ENCODE data around the gene HNRNPA0. TPM values are rescaled to one million over a fixed set of nuclear protein-coding genes. Genes with fewer than 3 reads are reported as not detected.

Gene HNRNPA0
- total and polyA plus RNA-seq, 2 experiments from 2014 or later, result 15.1 to 39.9 TPM

DNA sequence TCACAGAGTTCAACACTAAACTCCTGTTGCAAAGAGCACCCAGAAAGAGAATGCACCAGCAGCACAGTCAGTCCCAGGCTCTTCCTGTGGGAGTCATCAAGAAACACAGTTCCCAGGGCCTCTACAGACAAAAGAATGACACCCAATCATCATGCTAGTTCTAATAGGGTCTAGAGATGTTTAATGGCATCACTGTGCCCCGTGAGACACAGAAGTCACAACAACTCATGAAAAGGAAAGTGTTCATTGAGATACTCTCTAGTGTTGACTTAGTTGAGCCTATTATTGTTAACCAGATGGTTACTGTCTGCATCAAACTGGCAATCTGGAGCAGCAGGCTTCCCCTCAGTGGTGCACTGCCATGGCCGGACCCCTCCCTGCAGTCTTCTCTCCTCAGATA lies 19.8 kb downstream of the HNRNPA0 start:
- Histone ChIP-seq H3K36me3 (ENCODE audit: insufficient read depth) (no peaks in the 10 kb centered on the region), H3F3A (replicated peaks; ENCODE audit: low read depth) (no peaks in the 10 kb centered on the region), H3K27me3 (ENCODE audit: insufficient read depth) (no peaks in the 10 kb centered on the region), H3K4me2 (peak overlapping the region; percentile 85), H3K4me3 (peak overlapping the region; percentile 67), H3K9me2 (ENCODE audit: insufficient read depth) (no peaks in the 10 kb centered on the region), H3K4me1 (ENCODE audit: insufficient read depth) (peaks cover 17% of the 10 kb centered on the region), H3K27ac (ENCODE audit: low read depth) (no peak overlapping the region), H4K20me1 (replicated peaks; ENCODE audit: insufficient read depth) (no peaks in the 10 kb centered on the region), H3K79me2 (replicated peaks; ENCODE audit: insufficient read depth) (peaks cover 53% of the 10 kb centered on the region), H2AFZ (no peak overlapping the region)
- DNase-seq (ENCODE audit: low spot score), result peak; percentile 27
- Mint-ChIP-seq H3K4me3 (no peak overlapping the region), H3K9me3 (peaks cover 6% of the 10 kb centered on the region), H3K27me3 (ENCODE audit: insufficient read depth, low read depth, poor library complexity) (peaks cover 2% of the 10 kb centered on the region), H3K4me1 (peaks cover 21% of the 10 kb centered on the region; the same call in 2 of the 3 replicates), H3K27ac (no peak overlapping the region), H3K36me3 (ENCODE audit: low read depth) (no peaks in the 10 kb centered on the region)
- ATAC-seq, result peak; percentile 5; the same call in 2 of the 3 replicates
- no peak for TF ChIP-seq ZNF331 (CRISPR knock-in tag; IDR thresholded peaks at IDR 0.05; ENCODE audit: low read depth)
- TF ChIP-seq, protein P1, sequence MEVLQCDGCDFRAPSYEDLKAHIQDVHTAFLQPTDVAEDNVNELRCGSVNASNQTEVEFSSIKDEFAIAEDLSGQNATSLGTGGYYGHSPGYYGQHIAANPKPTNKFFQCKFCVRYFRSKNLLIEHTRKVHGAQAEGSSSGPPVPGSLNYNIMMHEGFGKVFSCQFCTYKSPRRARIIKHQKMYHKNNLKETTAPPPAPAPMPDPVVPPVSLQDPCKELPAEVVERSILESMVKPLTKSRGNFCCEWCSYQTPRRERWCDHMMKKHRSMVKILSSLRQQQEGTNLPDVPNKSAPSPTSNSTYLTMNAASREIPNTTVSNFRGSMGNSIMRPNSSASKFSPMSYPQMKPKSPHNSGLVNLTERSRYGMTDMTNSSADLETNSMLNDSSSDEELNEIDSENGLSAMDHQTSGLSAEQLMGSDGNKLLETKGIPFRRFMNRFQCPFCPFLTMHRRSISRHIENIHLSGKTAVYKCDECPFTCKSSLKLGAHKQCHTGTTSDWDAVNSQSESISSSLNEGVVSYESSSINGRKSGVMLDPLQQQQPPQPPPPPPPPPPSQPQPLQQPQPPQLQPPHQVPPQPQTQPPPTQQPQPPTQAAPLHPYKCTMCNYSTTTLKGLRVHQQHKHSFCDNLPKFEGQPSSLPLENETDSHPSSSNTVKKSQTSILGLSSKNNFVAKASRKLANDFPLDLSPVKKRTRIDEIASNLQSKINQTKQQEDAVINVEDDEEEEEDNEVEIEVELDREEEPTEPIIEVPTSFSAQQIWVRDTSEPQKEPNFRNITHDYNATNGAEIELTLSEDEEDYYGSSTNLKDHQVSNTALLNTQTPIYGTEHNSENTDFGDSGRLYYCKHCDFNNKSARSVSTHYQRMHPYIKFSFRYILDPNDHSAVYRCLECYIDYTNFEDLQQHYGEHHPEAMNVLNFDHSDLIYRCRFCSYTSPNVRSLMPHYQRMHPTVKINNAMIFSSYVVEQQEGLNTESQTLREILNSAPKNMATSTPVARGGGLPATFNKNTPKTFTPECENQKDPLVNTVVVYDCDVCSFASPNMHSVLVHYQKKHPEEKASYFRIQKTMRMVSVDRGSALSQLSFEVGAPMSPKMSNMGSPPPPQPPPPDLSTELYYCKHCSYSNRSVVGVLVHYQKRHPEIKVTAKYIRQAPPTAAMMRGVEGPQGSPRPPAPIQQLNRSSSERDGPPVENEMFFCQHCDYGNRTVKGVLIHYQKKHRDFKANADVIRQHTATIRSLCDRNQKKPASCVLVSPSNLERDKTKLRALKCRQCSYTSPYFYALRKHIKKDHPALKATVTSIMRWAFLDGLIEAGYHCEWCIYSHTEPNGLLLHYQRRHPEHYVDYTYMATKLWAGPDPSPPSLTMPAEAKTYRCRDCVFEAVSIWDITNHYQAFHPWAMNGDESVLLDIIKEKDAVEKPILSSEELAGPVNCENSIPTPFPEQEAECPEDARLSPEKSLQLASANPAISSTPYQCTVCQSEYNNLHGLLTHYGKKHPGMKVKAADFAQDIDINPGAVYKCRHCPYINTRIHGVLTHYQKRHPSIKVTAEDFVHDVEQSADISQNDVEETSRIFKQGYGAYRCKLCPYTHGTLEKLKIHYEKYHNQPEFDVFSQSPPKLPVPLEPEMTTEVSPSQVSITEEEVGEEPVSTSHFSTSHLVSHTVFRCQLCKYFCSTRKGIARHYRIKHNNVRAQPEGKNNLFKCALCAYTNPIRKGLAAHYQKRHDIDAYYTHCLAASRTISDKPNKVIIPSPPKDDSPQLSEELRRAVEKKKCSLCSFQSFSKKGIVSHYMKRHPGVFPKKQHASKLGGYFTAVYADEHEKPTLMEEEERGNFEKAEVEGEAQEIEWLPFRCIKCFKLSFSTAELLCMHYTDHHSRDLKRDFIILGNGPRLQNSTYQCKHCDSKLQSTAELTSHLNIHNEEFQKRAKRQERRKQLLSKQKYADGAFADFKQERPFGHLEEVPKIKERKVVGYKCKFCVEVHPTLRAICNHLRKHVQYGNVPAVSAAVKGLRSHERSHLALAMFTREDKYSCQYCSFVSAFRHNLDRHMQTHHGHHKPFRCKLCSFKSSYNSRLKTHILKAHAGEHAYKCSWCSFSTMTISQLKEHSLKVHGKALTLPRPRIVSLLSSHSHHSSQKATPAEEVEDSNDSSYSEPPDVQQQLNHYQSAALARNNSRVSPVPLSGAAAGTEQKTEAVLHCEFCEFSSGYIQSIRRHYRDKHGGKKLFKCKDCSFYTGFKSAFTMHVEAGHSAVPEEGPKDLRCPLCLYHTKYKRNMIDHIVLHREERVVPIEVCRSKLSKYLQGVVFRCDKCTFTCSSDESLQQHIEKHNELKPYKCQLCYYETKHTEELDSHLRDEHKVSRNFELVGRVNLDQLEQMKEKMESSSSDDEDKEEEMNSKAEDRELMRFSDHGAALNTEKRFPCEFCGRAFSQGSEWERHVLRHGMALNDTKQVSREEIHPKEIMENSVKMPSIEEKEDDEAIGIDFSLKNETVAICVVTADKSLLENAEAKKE (CRISPR knock-in tag; IDR thresholded peaks at IDR 0.05), result no peak
- TF ChIP-seq CTCF (conservative IDR thresholded peaks at IDR 0.05; ENCODE audit: low read depth in 2 of 2), result no peak
- no peak for TF ChIP-seq JUNB (IDR thresholded peaks at IDR 0.05; ENCODE audit: unreplicated experiment)
- no peak for TF ChIP-seq REST (IDR thresholded peaks at IDR 0.05; ENCODE audit: unreplicated experiment)
- TF ChIP-seq ETS1 (IDR thresholded peaks at IDR 0.05), result no peak
- TF ChIP-seq NANOG (IDR thresholded peaks at IDR 0.05; ENCODE audit: borderline replicate concordance), result no peak
- no peak for TF ChIP-seq EZH2 (IDR thresholded peaks at IDR 0.05; ENCODE audit: low read depth, unreplicated experiment)
- TF ChIP-seq CREB1 (CRISPR knock-in tag; IDR thresholded peaks at IDR 0.05; ENCODE audit: low read depth), result no peak
- TF ChIP-seq POLR2AphosphoS5 (IDR thresholded peaks at IDR 0.05; ENCODE audit: low read depth), result no peak
- no peak for TF ChIP-seq EZH2phosphoT487 (IDR thresholded peaks at IDR 0.05; ENCODE audit: unreplicated experiment)
- TF ChIP-seq ZNF114 (CRISPR knock-in tag; IDR thresholded peaks at IDR 0.05), result no peak
- TF ChIP-seq STAT1 (IDR thresholded peaks at IDR 0.05; ENCODE audit: unreplicated experiment), result no peak

Measured in GM23338 (cell line).